HL-60 (cell line): ENCODE data around the gene NEGR1.

Experiments
- CTCF ChIP-seq: IDR thresholded peaks from one replicate; pipeline ENCODE4 v1.5.1; 2011; ENCODE audit warnings: low read length, control low read depth, inconsistent platforms; ENCODE audit not compliant: insufficient read depth
- GABPA ChIP-seq: IDR thresholded peaks from 2 replicates; pipeline ENCODE4 v1.6.1; 2012; ENCODE audit warnings: low read depth
- POLR2AphosphoS5 ChIP-seq: IDR thresholded peaks from 2 replicates; pipeline ENCODE4 v1.6.1; 2012; ENCODE audit warnings: low read depth
- SPI1 ChIP-seq: IDR thresholded peaks from 2 replicates; pipeline ENCODE4 v1.6.1; 2012; ENCODE audit warnings: low read depth, mild to moderate bottlenecking, borderline replicate concordance
- TF ChIP-seq, protein P1 (sequence below): IDR thresholded peaks from 2 replicates; pipeline ENCODE4 v1.6.1; 2012; ENCODE audit warnings: low read depth; ENCODE audit not compliant: insufficient replicate concordance

DNA sequence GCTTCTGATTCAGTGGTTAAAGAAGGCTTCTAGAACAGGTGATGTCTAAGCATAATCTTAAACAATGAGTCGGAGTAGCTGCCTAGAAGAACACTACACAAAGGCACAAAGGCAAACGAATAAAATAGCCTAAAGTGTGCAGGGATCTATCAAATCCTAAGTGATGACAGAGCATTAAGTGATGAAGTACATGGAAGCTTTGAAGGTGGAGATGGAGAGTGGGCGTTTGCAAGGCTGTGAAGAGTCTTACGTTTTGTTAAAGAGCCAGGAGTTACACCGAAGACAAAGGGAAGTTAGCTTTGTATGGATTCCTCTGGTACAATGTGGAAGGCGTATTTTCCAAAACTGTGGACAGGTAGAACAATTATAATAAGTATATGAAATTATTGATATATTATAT is 270.6 kb downstream of the NEGR1 start:
- TF ChIP-seq CTCF (no peak), POLR2AphosphoS5 (no peak), GABPA (no peak), SPI1 (no peak)
- TF ChIP-seq, protein P1, sequence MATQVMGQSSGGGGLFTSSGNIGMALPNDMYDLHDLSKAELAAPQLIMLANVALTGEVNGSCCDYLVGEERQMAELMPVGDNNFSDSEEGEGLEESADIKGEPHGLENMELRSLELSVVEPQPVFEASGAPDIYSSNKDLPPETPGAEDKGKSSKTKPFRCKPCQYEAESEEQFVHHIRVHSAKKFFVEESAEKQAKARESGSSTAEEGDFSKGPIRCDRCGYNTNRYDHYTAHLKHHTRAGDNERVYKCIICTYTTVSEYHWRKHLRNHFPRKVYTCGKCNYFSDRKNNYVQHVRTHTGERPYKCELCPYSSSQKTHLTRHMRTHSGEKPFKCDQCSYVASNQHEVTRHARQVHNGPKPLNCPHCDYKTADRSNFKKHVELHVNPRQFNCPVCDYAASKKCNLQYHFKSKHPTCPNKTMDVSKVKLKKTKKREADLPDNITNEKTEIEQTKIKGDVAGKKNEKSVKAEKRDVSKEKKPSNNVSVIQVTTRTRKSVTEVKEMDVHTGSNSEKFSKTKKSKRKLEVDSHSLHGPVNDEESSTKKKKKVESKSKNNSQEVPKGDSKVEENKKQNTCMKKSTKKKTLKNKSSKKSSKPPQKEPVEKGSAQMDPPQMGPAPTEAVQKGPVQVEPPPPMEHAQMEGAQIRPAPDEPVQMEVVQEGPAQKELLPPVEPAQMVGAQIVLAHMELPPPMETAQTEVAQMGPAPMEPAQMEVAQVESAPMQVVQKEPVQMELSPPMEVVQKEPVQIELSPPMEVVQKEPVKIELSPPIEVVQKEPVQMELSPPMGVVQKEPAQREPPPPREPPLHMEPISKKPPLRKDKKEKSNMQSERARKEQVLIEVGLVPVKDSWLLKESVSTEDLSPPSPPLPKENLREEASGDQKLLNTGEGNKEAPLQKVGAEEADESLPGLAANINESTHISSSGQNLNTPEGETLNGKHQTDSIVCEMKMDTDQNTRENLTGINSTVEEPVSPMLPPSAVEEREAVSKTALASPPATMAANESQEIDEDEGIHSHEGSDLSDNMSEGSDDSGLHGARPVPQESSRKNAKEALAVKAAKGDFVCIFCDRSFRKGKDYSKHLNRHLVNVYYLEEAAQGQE: no peak
